Loucy (cell line): ENCODE data around the gene UGT8.

Source experiments
- H2AFZ ChIP-seq: fragments of 200-600 bp; sonication (generic); 2 replicates; pipeline ENCODE4 v1.6.0; 2016; ENCODE audit warnings: antibody characterized with exemption, mild to moderate bottlenecking, low read length, moderate library complexity
- H3F3A ChIP-seq: fragments of 200-600 bp; 2 replicates; pipeline ENCODE4 v1.6.0; 2016; ENCODE audit warnings: antibody characterized with exemption, low read depth, mild to moderate bottlenecking
- H3K27me3 ChIP-seq: fragments of 200-600 bp; sonication (generic); 2 replicates; pipeline ENCODE4 v1.6.1; 2014; ENCODE audit warnings: low read length, mild to moderate bottlenecking; ENCODE audit not compliant: insufficient read depth, poor library complexity, severe bottlenecking
- H3K36me3 ChIP-seq: fragments of 200-600 bp; sonication (generic); 2 replicates; pipeline ENCODE4 v1.6.1; 2016; ENCODE audit warnings: low read length; ENCODE audit not compliant: insufficient read depth
- H3K4me1 ChIP-seq: fragments of 200-600 bp; sonication (generic); 2 replicates; pipeline ENCODE4 v1.5.1; 2014; ENCODE audit warnings: low read length, mild to moderate bottlenecking; ENCODE audit not compliant: insufficient read depth, poor library complexity, severe bottlenecking
- H3K4me2 ChIP-seq: fragments of 200-600 bp; sonication (generic); 2 replicates; pipeline ENCODE4 v1.6.0; 2014; ENCODE audit warnings: antibody characterized with exemption, low read length, low read depth, mild to moderate bottlenecking; ENCODE audit not compliant: poor library complexity, severe bottlenecking
- H3K4me3 ChIP-seq: fragments of 200-600 bp; sonication (generic); 2 replicates; pipeline ENCODE4 v1.5.1; 2014; ENCODE audit warnings: low read length, mild to moderate bottlenecking, mixed read lengths; ENCODE audit not compliant: poor library complexity, severe bottlenecking
- H3K79me2 ChIP-seq: fragments of 200-600 bp; sonication (generic); 2 replicates; pipeline ENCODE4 v1.6.1; 2014; ENCODE audit warnings: low read length; ENCODE audit not compliant: insufficient read depth
- H3K9ac ChIP-seq: fragments of 200-600 bp; sonication (generic); 2 replicates; pipeline ENCODE4 v1.6.0; 2014; ENCODE audit warnings: mild to moderate bottlenecking, low read depth, low read length, moderate library complexity; ENCODE audit not compliant: poor library complexity, severe bottlenecking
- H3K9me2 ChIP-seq: fragments of 200-600 bp; sonication (generic); replicated peaks from 2 replicates; pipeline ENCODE4 v1.6.1; 2016; ENCODE audit warnings: low read depth, low read length, mixed read lengths
- H3K9me3 ChIP-seq: fragments of 200-600 bp; sonication (generic); 2 replicates; pipeline ENCODE4 v1.6.1; 2014; ENCODE audit warnings: mild to moderate bottlenecking, antibody characterized with exemption, low read length, low read depth; ENCODE audit not compliant: insufficient read depth
- H4K20me1 ChIP-seq: fragments of 200-600 bp; sonication (generic); 2 replicates; pipeline ENCODE4 v1.6.0; 2014; ENCODE audit warnings: antibody characterized with exemption, low read length, mild to moderate bottlenecking; ENCODE audit not compliant: insufficient read depth, poor library complexity, severe bottlenecking
- EZH2phosphoT487 ChIP-seq: fragments of 200-600 bp; IDR thresholded peaks from 2 replicates; pipeline ENCODE4 v1.6.1; 2018; ENCODE audit warnings: antibody characterized with exemption, mild to moderate bottlenecking, moderate library complexity, borderline replicate concordance
- TF ChIP-seq, protein P1 (sequence below): fragments of 200-600 bp; sonication (generic); conservative IDR thresholded peaks from 2 replicates; pipeline ENCODE4 v1.5.1; 2014; ENCODE audit warnings: mild to moderate bottlenecking, antibody characterized with exemption, low read length

The UGT8 gene

DNA sequence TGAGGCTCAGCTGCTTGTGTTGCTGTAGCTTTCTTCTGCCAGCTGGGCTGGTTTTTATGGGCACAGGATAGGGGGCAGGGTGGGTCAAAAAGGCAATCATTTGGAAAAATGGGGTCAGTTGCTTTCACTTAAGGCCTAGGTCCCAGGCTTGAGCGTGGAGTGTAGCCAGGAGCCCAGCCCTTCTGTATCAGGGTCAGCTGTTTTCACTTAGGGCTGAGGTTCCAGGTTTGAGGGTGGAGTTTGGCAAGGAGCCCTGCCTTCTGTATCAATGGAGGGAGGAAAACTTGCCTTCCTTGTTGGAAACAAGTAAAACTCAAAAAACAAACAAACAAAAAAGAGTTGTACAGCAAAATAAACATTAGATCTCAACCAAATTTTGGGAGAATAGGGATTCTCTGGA lies 37.0 kb upstream of the UGT8 start:
- Histone ChIP-seq H3K4me3 (no peak overlapping the region), H2AFZ (no peak overlapping the region), H3K9me2 (no peaks in the 10 kb centered on the region), H3K27me3 (no peaks in the 10 kb centered on the region), H3K9ac (no peak overlapping the region), H3K9me3 (peaks cover 6% of the 10 kb centered on the region), H3K4me2 (no peak overlapping the region), H3F3A (no peaks in the 10 kb centered on the region), H4K20me1 (no peaks in the 10 kb centered on the region), H3K36me3 (no peaks in the 10 kb centered on the region), H3K4me1 (no peaks in the 10 kb centered on the region), H3K79me2 (no peaks in the 10 kb centered on the region)
- TF ChIP-seq, protein P1, sequence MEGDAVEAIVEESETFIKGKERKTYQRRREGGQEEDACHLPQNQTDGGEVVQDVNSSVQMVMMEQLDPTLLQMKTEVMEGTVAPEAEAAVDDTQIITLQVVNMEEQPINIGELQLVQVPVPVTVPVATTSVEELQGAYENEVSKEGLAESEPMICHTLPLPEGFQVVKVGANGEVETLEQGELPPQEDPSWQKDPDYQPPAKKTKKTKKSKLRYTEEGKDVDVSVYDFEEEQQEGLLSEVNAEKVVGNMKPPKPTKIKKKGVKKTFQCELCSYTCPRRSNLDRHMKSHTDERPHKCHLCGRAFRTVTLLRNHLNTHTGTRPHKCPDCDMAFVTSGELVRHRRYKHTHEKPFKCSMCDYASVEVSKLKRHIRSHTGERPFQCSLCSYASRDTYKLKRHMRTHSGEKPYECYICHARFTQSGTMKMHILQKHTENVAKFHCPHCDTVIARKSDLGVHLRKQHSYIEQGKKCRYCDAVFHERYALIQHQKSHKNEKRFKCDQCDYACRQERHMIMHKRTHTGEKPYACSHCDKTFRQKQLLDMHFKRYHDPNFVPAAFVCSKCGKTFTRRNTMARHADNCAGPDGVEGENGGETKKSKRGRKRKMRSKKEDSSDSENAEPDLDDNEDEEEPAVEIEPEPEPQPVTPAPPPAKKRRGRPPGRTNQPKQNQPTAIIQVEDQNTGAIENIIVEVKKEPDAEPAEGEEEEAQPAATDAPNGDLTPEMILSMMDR: no peak
- no peak for TF ChIP-seq EZH2phosphoT487

DNA sequence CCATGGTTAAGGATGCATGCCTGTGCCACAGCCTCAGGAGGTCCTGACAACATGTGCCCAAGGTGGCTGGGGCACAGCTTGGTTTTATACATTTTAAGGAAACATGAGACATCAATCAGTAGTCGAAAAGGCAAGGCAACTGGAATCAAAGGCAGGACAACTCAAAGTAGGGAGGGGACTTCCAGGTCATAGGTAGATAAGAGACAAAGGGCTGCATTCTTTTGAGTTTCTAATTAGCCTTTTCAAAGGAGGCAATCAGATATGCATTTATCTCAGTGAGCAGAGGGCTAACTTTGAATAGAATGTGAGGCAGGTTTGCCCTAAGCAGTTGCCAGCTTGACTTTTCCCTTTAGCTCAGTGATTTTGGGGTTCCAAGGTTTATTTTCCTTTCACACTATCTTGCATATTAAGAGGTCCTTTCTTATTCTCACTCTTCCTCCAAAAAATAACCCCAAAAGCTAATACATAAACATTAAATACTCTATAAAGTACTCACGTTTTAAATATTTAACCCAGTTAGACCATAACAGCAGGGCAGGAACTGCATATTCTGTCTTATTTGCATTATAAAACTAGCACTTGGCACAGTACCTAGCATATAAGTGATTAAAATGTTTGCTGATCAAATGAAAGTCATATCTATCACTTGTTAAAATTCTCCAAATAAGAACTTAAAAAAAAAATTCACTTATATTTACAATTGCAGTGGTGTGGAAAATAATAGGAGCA lies 36.3 kb upstream of the UGT8 start:
- no peaks in the 10 kb centered on the region for H3K36me3 ChIP-seq
- no peak overlapping the region for H3K4me3 ChIP-seq
- no peaks in the 10 kb centered on the region for H3K79me2 ChIP-seq
- H3K27me3 ChIP-seq: no peaks in the 10 kb centered on the region
- H3F3A ChIP-seq: no peaks in the 10 kb centered on the region
- H3K9ac ChIP-seq: no peak overlapping the region
- H3K9me2 ChIP-seq: no peaks in the 10 kb centered on the region
- H3K4me2 ChIP-seq: no peak overlapping the region
- H3K9me3 ChIP-seq: peaks cover 6% of the 10 kb centered on the region
- TF ChIP-seq EZH2phosphoT487: no peak
- TF ChIP-seq, protein P1: no peak
- no peaks in the 10 kb centered on the region for H3K4me1 ChIP-seq
- H4K20me1 ChIP-seq: no peaks in the 10 kb centered on the region
- no peak overlapping the region for H2AFZ ChIP-seq

GRCh38 chr4:114563536-114564315 lies 34.9 kb upstream of the UGT8 start:
- Histone ChIP-seq H3K4me3 (no peak overlapping the region), H3K4me2 (no peak overlapping the region), H3K27me3 (no peaks in the 10 kb centered on the region), H2AFZ (no peak overlapping the region), H3K4me1 (no peaks in the 10 kb centered on the region), H3F3A (no peaks in the 10 kb centered on the region), H4K20me1 (no peaks in the 10 kb centered on the region), H3K36me3 (no peaks in the 10 kb centered on the region), H3K79me2 (no peaks in the 10 kb centered on the region), H3K9me3 (no peaks in the 10 kb centered on the region), H3K9me2 (no peaks in the 10 kb centered on the region), H3K9ac (no peak overlapping the region)
- TF ChIP-seq, protein P1: no peak
- TF ChIP-seq EZH2phosphoT487: no peak
